HCT116 (cell line): Measurements from ENCODE around the gene KLHL24. TPM values are rescaled to one million over a fixed set of nuclear protein-coding genes. Genes with fewer than 3 reads are reported as not detected.
"Not testable (repeated sequence)": the region's sequence is repeated elsewhere in the genome, so short reads cannot be mapped to it uniquely, and the experiment has no call there.

Source experiments
- ATAC-seq: fragments of 200-7000 bp; cut with Tn5 transposase; 2 replicates; pipeline ENCODE4 v1.9.1; 2020; ENCODE audit warnings: mild to moderate bottlenecking, moderate library complexity
- BruUV-seq: library from RNA; stranded (reverse); fragments of 400-500 nt; replicated peaks from 2 replicates; lab custom pipeline; 2021; lab: Mats Ljungman, UMichigan
- CTCF ChIA-PET: fragments of 300-600 bp; sonication (Branson Sonifier 250); formaldehyde crosslinking; loops from one replicate; lab custom pipeline; 2021; ENCODE audit warnings: antibody characterized with exemption; lab: Charles Lee
- POLR2A ChIA-PET: fragments of 300-600, 350-600 bp; sonication (Branson Sonifier 250); formaldehyde crosslinking; loops from one replicate; lab custom pipeline; 2021; ENCODE audit warnings: antibody characterized with exemption; lab: Charles Lee
- RAD21 ChIA-PET, 2 experiments: fragments of 300-600 bp; sonication (Branson Sonifier 250); formaldehyde crosslinking; loops; one replicate each; lab custom pipeline; 2023; ENCODE audit warnings: low total read pairs in 2 of 2; ENCODE audit not compliant: uncharacterized antibody in 2 of 2, unreplicated experiment in 2 of 2, low non-redundant PET in 1 of 2; lab: Charles Lee
- DNase-seq: peaks from one replicate; pipeline ENCODE4 v3.0.0-alpha.2; 2010; ENCODE audit warnings: low read depth, low spot score
- H2AFZ ChIP-seq: fragments of 200-600 bp; shearing (Covaris generic), sonication (generic); 2 replicates; pipeline ENCODE4 v1.6.1; 2017; ENCODE audit warnings: low read depth, mixed run types, mixed read lengths, antibody characterized with exemption, low read length; ENCODE audit not compliant: poor library complexity, severe bottlenecking
- H3K27ac ChIP-seq: 2 replicates; pipeline ENCODE4 v1.5.1; 2012; ENCODE audit warnings: low read depth, low read length
- H3K27me3 ChIP-seq: fragments of 200-600 bp; sonication (generic); 2 replicates; pipeline ENCODE4 v1.6.1; 2016; ENCODE audit warnings: mixed run types, low read length, mixed read lengths; ENCODE audit not compliant: insufficient read depth
- H3K36me3 ChIP-seq, 2 experiments: fragments of 200-500 bp in 1 of 2; fragments of 200-600 bp in 1 of 2; sonication (Bioruptor generic) in 1 of 2; sonication (generic) in 1 of 2; 2 replicates each; pipeline versions ENCODE4 v1.5.1 to v1.6.1; 2014 to 2016; ENCODE audit warnings: low read length in 2 of 2, inconsistent platforms in 1 of 2, mixed read lengths in 1 of 2, mixed run types in 1 of 2; ENCODE audit not compliant: insufficient read depth in 2 of 2, control insufficient read depth in 1 of 2
- H3K4me1 ChIP-seq, 2 experiments: fragments of 200-600 bp in 1 of 2; sonication (generic) in 1 of 2; 2 replicates each; pipeline versions ENCODE4 v1.5.1 to v1.6.1; 2012 to 2017; ENCODE audit warnings: low read length in 2 of 2, inconsistent platforms in 1 of 2, mild to moderate bottlenecking in 1 of 2, mixed read lengths in 1 of 2, mixed run types in 1 of 2, moderate library complexity in 1 of 2; ENCODE audit not compliant: insufficient read depth in 2 of 2, control insufficient read depth in 1 of 2
- H3K4me2 ChIP-seq: fragments of 200-600 bp; sonication (generic); 2 replicates; pipeline ENCODE4 v1.6.1; 2017; ENCODE audit warnings: mixed run types, low read length, mixed read lengths
- H3K4me3 ChIP-seq, 2 experiments: fragments of 200-600 bp in 1 of 2; sonication (generic) in 1 of 2; replicated peaks in 1 of 2; 2 replicates each; pipeline ENCODE4 v1.5.1; 2011 to 2016; ENCODE audit warnings: low read length in 2 of 2, control low read depth in 1 of 2, low read depth in 1 of 2, mild to moderate bottlenecking in 1 of 2, mixed read lengths in 1 of 2, mixed run types in 1 of 2
- H3K79me2 ChIP-seq: fragments of 200-600 bp; sonication (generic); 2 replicates; pipeline ENCODE4 v1.6.1; 2017; ENCODE audit warnings: mild to moderate bottlenecking, mixed run types, low read length, moderate library complexity, mixed read lengths; ENCODE audit not compliant: insufficient read depth
- H3K9ac ChIP-seq: fragments of 200-600 bp; sonication (generic); 2 replicates; pipeline ENCODE4 v1.6.1; 2016; ENCODE audit warnings: low read length, mixed read lengths
- H3K9me2 ChIP-seq: fragments of 200-600 bp; sonication (generic), shearing (Covaris generic); 2 replicates; pipeline ENCODE4 v1.6.1; 2017; ENCODE audit warnings: mixed run types, mild to moderate bottlenecking, moderate library complexity; ENCODE audit not compliant: insufficient read depth
- H3K9me3 ChIP-seq, 2 experiments: fragments of 200-500 bp in 1 of 2; fragments of 200-600 bp in 1 of 2; sonication (Bioruptor generic) in 1 of 2; sonication (generic) in 1 of 2; 2 replicates each; pipeline ENCODE4 v1.6.1; 2014 to 2017; ENCODE audit warnings: low read length in 2 of 2, mixed read lengths in 2 of 2, inconsistent platforms in 1 of 2, low read depth in 1 of 2, mild to moderate bottlenecking in 1 of 2, mixed run types in 1 of 2, moderate library complexity in 1 of 2; ENCODE audit not compliant: control insufficient read depth in 1 of 2, insufficient read depth in 1 of 2
- H4K20me1 ChIP-seq: fragments of 200-600 bp; sonication (generic), shearing (Covaris generic); 2 replicates; pipeline ENCODE4 v1.6.1; 2017; ENCODE audit warnings: mixed run types, mild to moderate bottlenecking, moderate library complexity; ENCODE audit not compliant: insufficient read depth
- ELF1 ChIP-seq: IDR thresholded peaks from 2 replicates; pipeline ENCODE4 v1.6.1; 2012; ENCODE audit warnings: low read depth, borderline replicate concordance
- JUND ChIP-seq: IDR thresholded peaks from 2 replicates; pipeline ENCODE4 v1.6.1; 2012
- SIN3A ChIP-seq: IDR thresholded peaks from 2 replicates; pipeline ENCODE4 v1.6.1; 2012; ENCODE audit warnings: low read depth
- SP1 ChIP-seq: IDR thresholded peaks from 2 replicates; pipeline ENCODE4 v1.6.1; 2012; ENCODE audit warnings: low read depth
- SRF ChIP-seq: IDR thresholded peaks from 2 replicates; pipeline ENCODE4 v1.6.1; 2012; ENCODE audit warnings: low read depth
- TCF7L2 ChIP-seq: IDR thresholded peaks from 2 replicates; pipeline ENCODE4 v1.7.0; 2011; ENCODE audit warnings: borderline replicate concordance, inconsistent platforms; ENCODE audit not compliant: insufficient read depth, insufficient read length; ENCODE audit errors: extremely low read depth
- ZFX ChIP-seq: fragments of 450-650 bp; IDR thresholded peaks from 2 replicates; pipeline ENCODE4 v1.6.1; 2017
- ZNF274 ChIP-seq: fragments of 200-500 bp; sonication (Bioruptor generic); IDR thresholded peaks from 2 replicates; pipeline ENCODE4 v1.6.1; 2014; ENCODE audit warnings: mild to moderate bottlenecking, low read depth, low read length, inconsistent platforms
- intact Hi-C: fragments of 100-400 bp; cut with micrococcal nuclease; formaldehyde crosslinking; loops from 2 replicates; pipeline ENCODE4 v1.10.0; 2022
- total RNA-seq: library from RNA; stranded (reverse); gene quantifications from one replicate; pipeline ENCODE4 v1.2.1, GENCODE V29; 2021; ENCODE audit not compliant: unreplicated experiment
- TF ChIP-seq, protein P1 (sequence below), 3 experiments: fragments of 200-600 bp in 1 of 3; sonication (generic) in 1 of 3; IDR thresholded peaks in 2 of 3; conservative IDR thresholded peaks in 1 of 3; 2 replicates each; pipeline ENCODE4 v1.5.1; 2012 to 2017; ENCODE audit warnings: low read depth in 2 of 3, low read length in 2 of 3, antibody characterized with exemption in 1 of 3, borderline replicate concordance in 1 of 3, control low read depth in 1 of 3, mild to moderate bottlenecking in 1 of 3, mixed read lengths in 1 of 3, mixed run types in 1 of 3, moderate library complexity in 1 of 3; ENCODE audit not compliant: insufficient read depth in 1 of 3
- TF ChIP-seq, protein P2 (sequence below): IDR thresholded peaks from 2 replicates; pipeline ENCODE4 v1.6.1; 2012
- TF ChIP-seq, protein P3 (sequence below): IDR thresholded peaks from 2 replicates; pipeline ENCODE4 v1.6.1; 2012; ENCODE audit warnings: low read depth

Gene KLHL24
- total RNA-seq, 1 experiment from 2014 or later = 21.0 TPM

DNA sequence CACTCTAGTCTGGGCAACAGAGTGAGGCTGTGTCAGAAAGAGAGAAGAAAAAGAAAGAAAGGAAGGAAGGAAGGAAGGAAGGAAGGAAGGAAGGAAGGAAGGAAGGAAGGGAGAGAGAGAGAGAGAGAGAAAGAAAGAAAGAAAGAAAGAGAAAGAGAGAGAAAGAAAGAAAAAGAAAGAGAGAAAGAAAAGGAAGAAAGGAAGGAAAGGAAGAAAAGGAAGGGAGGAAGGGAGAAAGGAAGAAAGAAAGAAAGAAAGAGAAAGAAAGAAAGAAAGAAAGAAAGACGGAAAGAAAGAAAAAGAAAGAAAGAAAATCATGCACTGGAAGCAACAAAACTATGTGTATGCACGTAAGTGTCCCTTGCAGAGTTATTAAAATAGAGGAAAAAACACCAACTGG lies 12.9 kb upstream of the KLHL24 start:
- intact Hi-C loops, H2AFZ ChIP-seq, DNase-seq, H3K4me2 ChIP-seq, ATAC-seq, H3K27ac ChIP-seq, CTCF ChIA-PET, H3K9ac ChIP-seq, H3K79me2 ChIP-seq, H3K9me3 ChIP-seq, H3K27me3 ChIP-seq, POLR2A ChIA-PET, H3K9me2 ChIP-seq, RAD21 ChIA-PET, H3K36me3 ChIP-seq, H3K4me3 ChIP-seq, H3K4me1 ChIP-seq, BruUV-seq, H4K20me1 ChIP-seq: not testable (repeated sequence)

DNA sequence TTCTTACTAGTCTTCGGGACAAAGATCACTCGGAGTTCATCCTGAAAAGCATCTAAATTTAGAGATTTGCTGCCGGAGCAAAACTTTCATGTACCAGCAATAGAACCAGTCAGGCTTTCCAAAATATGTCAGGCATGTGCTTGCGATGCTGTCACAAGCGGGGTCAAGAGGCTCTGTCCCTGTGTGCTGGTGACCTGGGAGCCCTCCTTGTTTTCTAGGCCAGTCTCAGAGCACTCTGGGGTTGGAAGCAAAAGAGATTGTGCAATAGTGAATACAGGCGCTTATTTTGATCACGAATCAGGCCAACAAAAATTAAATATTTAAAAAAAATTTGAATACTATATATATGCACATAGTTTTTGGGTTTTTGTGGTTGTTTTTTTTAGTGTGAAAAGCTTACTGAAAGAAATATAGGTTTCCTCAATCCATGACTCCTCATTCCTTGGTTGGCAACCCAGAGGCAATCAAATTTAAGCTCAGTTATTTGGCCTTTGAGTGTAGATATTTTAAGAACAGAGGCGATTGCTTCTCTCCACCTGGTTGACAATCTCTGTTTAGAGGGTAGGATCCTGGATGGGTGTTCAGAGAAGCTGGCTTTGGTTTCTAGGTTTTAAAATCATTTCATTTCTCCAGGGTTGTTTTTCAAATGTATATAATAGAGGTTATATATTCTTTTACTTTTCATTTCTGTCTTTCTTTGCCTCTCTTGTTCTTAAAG lies 8.4 kb upstream of the KLHL24 start:
- H3K27ac ChIP-seq = no peak overlapping the region
- H4K20me1 ChIP-seq = no peaks in the 10 kb centered on the region
- ATAC-seq (no peak), DNase-seq (no peak)
- H3K9ac ChIP-seq = no peak overlapping the region
- TF ChIP-seq, protein P1, sequence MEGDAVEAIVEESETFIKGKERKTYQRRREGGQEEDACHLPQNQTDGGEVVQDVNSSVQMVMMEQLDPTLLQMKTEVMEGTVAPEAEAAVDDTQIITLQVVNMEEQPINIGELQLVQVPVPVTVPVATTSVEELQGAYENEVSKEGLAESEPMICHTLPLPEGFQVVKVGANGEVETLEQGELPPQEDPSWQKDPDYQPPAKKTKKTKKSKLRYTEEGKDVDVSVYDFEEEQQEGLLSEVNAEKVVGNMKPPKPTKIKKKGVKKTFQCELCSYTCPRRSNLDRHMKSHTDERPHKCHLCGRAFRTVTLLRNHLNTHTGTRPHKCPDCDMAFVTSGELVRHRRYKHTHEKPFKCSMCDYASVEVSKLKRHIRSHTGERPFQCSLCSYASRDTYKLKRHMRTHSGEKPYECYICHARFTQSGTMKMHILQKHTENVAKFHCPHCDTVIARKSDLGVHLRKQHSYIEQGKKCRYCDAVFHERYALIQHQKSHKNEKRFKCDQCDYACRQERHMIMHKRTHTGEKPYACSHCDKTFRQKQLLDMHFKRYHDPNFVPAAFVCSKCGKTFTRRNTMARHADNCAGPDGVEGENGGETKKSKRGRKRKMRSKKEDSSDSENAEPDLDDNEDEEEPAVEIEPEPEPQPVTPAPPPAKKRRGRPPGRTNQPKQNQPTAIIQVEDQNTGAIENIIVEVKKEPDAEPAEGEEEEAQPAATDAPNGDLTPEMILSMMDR (IDR thresholded peaks at IDR 0.05 in 2 of 3, conservative IDR thresholded peaks at IDR 0.05 in 1 of 3; ENCODE audit: borderline replicate concordance in 1 of 3, insufficient read depth in 1 of 3, low read depth in 2 of 3, low read length in 2 of 3) = no peak
- TF ChIP-seq TCF7L2 (no peak), ELF1 (no peak), ZNF274 (no peak), ZFX (no peak), SP1 (no peak), SIN3A (no peak), SRF (no peak), JUND (no peak)
- TF ChIP-seq, protein P2, sequence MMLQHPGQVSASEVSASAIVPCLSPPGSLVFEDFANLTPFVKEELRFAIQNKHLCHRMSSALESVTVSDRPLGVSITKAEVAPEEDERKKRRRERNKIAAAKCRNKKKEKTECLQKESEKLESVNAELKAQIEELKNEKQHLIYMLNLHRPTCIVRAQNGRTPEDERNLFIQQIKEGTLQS = no peak
- TF ChIP-seq, protein P3, sequence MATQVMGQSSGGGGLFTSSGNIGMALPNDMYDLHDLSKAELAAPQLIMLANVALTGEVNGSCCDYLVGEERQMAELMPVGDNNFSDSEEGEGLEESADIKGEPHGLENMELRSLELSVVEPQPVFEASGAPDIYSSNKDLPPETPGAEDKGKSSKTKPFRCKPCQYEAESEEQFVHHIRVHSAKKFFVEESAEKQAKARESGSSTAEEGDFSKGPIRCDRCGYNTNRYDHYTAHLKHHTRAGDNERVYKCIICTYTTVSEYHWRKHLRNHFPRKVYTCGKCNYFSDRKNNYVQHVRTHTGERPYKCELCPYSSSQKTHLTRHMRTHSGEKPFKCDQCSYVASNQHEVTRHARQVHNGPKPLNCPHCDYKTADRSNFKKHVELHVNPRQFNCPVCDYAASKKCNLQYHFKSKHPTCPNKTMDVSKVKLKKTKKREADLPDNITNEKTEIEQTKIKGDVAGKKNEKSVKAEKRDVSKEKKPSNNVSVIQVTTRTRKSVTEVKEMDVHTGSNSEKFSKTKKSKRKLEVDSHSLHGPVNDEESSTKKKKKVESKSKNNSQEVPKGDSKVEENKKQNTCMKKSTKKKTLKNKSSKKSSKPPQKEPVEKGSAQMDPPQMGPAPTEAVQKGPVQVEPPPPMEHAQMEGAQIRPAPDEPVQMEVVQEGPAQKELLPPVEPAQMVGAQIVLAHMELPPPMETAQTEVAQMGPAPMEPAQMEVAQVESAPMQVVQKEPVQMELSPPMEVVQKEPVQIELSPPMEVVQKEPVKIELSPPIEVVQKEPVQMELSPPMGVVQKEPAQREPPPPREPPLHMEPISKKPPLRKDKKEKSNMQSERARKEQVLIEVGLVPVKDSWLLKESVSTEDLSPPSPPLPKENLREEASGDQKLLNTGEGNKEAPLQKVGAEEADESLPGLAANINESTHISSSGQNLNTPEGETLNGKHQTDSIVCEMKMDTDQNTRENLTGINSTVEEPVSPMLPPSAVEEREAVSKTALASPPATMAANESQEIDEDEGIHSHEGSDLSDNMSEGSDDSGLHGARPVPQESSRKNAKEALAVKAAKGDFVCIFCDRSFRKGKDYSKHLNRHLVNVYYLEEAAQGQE = no peak
- no peaks in the 10 kb centered on the region for H3K9me3 ChIP-seq
- no peaks in the 10 kb centered on the region for H3K9me2 ChIP-seq
- CTCF ChIA-PET = no interaction called here
- H3K79me2 ChIP-seq = no peaks in the 10 kb centered on the region
- H2AFZ ChIP-seq = no peak overlapping the region
- no peaks in the 10 kb centered on the region for H3K4me1 ChIP-seq
- POLR2A ChIA-PET = interaction anchor here (1.0 kb wide), 1 partner anchor 9 kb away, joined by 3 read pairs; no protein-coding TSS in a partner anchor
- intact Hi-C loops = no loop called here
- no peak overlapping the region for H3K4me2 ChIP-seq
- H3K27me3 ChIP-seq = no peaks in the 10 kb centered on the region
- no TSS peak for BruUV-seq
- no peaks in the 10 kb centered on the region for H3K36me3 ChIP-seq
- RAD21 ChIA-PET = no interaction called here
- no peak overlapping the region for H3K4me3 ChIP-seq
